ENCODE results near the gene TOX4.
"Not testable (repeated sequence)": the region's sequence is repeated elsewhere in the genome, so short reads cannot be mapped to it uniquely, and the experiment has no call there.

Gene TOX4

DNA sequence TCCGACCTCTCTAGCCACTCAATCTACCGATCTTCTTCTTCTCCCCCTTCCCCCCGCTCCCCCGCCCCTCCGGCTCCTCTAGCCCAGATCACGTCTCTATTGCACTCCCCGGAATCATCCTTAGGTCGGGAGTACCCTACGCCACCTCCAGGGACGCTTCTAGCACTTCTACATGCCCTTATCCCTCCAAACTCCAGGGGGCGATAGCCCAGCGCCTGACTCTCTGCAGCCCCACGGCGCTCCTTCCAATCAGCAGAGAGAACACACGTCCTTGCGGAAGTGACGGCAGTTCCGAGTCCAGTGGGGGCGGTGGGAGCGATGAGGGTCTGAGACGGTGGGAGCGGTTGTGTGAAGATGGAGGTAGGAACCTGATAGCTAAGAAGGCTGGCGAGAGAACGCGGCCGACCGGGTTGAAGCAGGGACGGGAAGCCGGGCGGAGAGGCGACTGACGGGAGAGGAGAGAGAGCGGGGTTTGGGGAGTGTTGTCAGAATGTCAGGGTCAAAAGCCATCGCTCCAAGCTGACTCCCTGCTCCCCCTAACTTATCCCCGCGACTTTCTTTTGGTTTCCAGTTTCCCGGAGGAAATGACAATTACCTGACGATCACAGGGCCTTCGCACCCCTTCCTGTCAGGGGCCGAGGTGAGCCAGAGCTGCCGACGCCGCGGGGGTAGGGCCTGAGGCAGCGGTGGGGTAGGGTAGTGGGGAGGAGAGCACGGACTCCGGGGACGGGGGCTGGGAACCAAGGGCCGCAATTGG, at the start of gene TOX4, which contains the start of gene RAB2B:
TSS of gene TOX4 (plus strand) at position 271 of the 757 bp plus-strand sequence. CDS start at position 355, 84 bp downstream.
TSS of gene RAB2B (minus strand) at position 35 of the 757 bp plus-strand sequence. CDS start 87 bp downstream, outside the sequence.
- DNase-seq (ENCODE audit: low spot score) = peak; percentile 99

DNA sequence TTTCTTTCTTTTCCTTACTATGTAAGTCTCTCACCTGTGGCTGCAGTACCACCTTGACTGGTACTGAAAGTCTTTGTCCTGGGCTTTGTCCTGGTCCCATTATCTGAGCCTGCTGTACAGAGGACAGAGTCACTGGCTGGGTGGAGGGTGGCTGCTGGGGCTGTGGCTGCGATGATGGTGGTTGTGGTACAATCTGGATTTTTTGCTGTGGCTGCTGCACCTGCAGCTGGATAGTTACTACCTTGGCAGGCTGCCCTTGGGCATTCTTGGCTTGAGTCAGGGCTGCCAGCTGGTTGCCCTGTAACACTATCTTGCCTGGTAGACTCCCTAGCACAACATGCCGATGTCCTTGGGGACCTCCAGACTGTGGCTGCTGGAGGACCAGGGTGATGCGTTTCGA, 48.1 kb upstream of the TOX4 start:
- DNase-seq (ENCODE audit: low spot score) = no peak

DNA sequence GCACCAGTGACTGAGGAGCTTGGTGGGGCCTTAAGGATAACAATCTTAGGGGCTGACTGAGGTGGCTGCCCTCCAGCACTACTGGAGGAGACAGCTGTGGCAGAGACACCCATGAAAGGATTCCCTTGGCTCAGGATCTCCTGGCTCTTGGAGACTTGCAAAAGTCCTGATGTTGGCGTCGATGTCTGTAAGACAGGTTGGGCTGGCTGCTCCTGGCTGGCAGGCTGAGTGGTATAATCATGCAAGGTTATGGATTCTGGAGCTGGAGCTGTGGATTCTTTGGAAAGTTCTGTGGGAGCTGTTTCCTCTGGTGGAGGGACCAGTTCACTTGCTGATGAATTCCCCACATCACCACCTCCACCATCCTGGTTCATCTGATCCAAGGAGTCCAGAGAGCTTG, 45.9 kb upstream of the TOX4 start:
- no peak for DNase-seq (ENCODE audit: low spot score)

DNA sequence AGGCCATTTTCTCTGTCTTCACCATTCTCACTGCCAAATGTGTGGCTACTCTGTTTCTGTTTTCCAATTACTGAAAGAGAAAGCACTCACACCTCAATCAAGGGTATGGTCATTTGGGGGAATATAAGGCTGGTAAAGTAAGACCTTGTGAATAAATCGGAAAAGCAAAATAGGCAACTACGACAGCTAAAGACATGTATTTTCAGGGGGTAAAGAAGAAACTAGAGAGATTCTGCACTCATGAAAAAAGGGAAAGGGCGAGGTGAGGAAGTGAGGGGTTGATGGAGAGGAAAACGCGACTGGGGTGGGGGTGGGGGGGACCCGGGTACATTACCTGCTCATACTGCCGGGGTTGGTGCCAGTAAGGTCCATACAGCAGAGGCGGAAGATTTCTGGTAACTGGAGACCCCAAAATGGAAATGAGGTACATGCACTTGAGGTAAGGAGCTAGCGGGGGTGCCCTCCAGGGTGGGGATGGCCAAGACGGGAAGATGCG, 40.4 kb upstream of the TOX4 start:
- no peak for DNase-seq (ENCODE audit: low spot score)

DNA sequence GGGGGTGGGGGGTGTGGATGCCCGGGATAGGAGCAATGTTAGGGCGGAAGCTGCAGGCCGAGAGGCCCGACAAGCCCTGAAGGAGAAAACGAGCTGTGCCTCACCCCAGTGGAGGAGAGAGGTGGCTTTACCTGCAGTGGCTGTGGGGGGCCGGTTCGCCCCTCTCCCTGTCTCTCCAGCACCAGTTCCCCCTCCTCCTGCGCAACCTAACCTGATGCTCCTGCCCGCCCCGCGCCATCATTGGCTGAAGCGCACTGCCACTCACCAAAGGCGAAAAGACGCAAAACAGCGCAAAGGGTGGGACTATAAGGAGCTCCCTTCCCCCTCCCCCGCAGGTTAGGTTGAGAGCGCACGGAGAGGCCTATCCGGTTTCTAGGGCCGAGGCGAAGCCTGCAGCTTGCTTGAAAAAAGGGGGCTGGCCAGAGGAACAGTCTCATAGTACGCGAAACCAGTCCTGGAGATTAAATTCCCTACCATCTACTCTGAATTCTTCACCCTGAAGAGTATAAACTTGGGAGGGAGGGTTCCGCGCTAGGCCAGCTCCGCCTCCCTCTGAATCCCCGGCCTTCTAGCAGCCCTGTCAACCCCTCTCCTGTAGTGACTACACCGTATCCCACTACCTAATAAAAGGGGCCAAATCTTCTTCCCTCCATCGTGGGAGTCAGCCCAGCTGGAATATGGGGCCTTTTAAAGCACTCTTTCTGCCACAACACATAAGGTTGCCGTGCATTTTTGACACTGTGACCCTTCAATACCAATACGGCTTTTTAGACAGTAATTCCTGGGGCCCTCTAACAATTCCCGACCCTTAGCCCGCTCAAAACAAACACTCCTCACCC, 39.7 kb upstream of the TOX4 start:
- peak; percentile 97 for DNase-seq (ENCODE audit: low spot score)

DNA sequence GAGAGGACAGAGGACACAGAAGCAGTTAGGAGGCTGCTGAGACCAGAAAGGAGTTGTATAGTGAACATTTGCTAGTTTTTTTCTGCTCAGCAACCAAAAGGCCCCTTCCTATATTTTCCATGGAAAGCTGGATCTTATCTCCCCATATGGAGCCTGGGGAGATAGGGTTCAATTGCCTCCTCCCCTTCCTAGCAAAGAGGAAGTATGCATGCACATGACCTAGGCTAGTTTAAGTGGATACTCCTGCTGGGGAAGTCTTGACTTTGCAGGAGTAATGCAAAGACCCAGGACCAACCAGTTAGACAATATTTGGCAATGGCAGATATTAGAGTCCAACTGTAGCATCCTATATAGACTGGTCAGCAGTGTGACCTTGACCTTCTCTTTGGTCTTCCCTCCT, 36.1 kb upstream of the TOX4 start:
- no peak for DNase-seq (ENCODE audit: low spot score)

DNA sequence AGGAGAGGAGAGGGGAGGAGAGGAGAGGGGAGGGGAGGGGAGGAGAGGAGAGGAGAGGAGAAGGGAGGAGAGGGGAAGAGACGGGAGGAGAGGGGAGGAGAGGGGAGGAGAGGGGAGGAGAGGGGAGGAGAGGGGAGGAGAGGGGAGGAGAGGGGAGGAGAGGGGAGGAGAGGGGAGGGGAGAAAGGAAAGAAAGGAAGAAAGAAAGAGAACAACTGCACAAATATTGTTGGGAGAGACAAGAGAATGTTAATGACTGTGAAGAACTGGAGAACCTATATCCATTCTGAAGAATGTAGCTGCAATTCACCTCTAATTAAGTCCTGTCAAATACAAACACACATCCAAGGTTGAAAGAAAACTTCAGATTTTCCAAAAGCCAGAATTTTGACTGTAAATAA, 34.3 kb upstream of the TOX4 start:
- not testable (repeated sequence) for DNase-seq (ENCODE audit: low spot score)

DNA sequence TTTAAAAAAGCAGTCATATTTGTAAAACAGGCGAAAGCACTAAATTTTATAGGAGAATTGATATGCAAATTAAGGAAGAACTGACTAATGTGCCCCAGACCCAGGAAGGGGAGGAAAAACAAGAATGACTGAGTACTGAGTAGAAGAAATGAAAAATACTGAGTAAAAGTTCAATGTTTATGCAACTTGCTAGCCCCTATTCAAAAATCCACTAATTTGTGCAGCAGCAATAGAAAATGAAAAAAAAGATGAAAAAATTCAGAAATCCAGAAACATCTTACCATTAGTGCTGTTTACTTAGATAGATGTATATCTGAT, 27.1 kb upstream of the TOX4 start:
- no peak for DNase-seq (ENCODE audit: low spot score)

DNA sequence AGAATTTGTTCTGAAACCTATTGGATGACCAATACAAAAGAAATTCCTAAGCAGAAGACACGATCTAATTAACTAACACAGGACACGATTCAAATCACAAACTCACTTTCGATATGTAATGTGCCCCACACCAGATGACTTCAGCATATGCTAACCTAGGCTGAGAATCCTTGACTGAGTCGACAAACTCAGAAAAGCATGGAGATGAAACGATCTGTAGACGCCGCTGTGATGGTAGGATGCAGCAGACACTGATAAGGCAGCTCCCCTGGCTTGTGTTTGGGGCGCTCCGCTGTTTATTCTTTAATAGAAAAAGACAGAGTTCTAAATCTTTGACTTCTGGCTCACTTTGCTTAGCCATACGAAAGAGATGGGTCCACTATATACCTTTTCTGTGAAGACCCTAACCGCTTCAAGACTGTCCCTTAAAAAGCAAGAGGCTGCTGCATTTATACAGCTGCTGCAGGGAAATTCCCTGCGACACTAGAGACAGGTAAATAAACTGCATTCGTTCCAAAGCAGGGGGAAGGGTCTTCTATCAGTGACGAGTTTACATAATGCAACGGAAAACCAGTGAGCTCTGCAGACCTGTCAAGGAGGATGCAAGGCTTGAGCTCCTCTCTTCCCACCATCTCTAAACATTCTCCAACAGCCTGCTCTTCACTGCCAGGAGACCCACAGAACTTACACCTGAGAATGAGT, 22.0 kb upstream of the TOX4 start:
- DNase-seq (ENCODE audit: low spot score) = peak; percentile 63

DNA sequence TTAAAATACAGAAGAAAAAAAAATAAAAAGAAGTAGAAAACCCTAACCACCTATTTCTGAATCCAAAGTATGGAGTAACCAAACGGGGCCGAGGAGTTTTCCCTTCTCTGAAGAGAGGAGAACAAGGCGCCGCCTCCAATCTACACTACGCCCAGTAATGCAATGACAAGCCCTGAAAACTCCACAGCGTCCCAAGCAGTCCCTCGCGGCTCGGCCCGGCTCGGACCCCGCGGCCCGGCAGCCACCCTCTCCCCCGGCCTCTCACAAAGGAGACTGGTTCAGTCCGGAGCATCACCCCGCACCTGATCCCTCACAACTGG, 21.4 kb upstream of the TOX4 start:
- no peak for DNase-seq (ENCODE audit: low spot score)

DNA sequence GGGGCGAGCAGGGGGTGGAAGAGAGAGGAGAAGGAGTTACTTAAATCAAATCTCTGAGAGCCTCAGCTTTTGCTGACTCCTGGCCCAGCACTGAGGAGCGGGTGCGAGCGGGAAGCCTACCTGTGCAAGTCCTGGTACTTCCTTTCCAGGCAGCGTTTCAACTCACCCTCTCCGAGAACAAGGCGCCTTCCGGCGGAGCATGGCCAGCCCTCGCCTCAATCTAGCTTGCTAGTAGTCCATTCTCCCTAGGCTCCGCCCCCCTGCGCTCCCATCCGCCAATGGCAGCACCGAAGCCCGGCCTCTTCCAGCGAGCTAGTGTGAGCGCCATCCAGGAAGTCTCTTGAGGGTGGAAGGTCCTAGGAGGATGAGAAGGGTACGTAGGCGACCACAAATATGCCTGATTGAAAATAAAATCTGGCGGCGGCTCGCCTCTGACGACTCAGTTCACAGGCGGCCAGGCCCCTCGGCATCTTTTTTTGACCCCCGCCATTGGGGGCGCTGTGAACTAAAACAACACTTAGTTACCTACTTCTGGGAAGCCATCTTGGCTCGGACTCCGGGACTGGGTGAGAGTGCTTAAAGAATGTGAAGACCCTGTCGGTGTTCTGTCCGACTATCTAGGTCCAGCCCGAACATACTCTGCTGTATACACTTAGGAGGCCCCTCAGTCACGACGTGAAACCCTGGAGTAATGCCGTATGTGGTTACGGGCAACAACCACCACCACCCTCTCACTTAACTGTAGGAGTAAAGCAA, 20.9 kb upstream of the TOX4 start, which contains the start of gene CHD8:
TSS of gene CHD8 (minus strand) at position 212 of the 756 bp plus-strand sequence. CDS start 24,480 bp downstream, outside the sequence.
- peak; percentile 100 for DNase-seq (ENCODE audit: low spot score)

DNA sequence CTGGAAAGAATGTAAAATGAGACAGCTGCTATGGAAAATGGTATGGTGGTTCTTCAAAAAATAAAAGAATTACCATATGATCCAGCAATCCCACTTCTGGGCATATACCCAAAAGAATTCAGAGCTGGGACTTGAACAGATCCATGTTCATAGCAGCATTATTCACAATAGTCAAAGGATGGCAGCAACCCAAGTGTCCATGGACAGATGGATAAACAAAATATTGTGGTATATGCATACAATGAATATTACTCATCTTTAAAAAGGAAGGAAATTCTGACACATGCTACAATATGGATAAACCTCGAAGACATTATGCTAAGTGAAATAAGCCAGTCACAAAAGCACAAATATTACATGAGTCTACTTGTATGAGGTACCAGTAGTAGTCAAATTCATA, 9.4 kb upstream of the TOX4 start:
- no peak for DNase-seq (ENCODE audit: low spot score)

DNA sequence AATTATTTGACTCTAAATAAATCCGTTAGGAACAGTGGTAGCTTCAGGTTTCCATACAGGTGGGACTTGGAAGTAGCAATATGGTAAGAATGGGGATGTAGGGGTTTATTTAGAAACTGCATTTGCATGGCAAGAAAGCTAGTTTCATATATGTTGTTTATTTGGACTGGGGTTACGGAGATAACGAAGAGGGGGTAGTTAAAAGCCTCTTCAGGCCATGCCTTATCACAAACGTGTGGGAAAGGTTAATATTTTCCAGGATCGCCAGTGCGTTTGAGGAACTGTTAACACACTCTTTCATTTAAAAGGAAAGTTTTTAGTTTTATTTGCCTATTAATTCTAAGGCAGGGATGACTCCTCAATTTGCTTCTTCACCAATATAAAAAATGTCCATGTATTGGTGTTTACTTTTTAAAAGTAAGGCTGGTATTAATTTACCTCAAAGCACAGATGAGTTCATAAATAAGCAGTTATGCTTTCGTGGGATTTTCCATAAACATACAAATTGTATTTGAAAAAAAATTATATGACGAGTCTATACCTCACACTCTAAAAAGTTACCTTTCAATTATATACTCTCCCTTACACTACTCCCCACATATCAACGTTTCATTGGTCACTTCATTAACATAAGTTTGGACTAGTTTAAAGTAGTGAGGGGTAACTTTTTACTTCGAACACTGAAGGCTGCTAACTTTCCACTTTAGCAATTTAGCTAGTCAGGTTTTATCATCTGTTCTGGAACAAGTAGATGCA, 1.1 kb upstream of the TOX4 start:
- peak; percentile 43 for DNase-seq (ENCODE audit: low spot score)

DNA sequence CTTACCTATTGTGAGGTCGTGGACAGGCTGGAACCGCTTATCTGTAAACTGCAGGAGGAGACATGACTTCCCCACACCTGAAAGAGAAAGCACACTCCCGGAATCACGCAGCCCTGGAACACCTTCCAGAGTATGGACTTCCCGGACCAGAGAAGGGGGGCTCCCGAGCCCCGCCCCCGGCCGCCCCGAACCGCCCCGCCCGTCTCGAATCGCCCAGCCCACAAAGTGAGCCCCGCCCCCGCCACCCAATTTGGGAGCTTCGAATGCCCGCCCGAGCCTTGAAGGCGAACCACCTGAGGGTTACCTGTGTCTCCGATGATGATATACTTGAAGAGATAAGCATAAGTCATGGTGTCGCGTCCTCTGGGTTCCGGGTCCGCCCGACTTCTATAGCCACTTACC, 471 bp upstream of the TOX4 start:
- no peak for DNase-seq (ENCODE audit: low spot score)

DNA sequence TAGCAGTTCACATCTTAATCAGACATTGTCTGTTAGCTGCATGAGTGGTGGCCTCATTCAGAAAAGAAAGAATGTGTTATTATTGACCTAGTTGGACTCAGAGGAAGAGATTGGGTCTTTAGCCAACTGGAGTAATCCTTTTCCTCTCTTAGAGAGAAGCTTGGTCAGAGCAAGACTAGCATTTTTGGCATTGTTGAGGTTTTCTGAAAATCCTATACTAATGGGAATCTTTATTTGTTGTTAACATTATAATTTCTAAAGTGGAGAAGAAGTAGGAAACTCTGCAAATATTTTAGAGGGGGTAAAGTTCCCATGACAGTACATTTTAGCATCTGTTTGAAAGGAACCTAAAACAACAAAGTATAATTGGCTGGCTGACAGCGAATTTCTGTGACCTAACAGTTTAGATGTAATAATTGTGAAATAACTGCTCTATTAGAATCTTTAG, 9.7 kb downstream of the TOX4 start:
- no peak for DNase-seq (ENCODE audit: low spot score)

DNA sequence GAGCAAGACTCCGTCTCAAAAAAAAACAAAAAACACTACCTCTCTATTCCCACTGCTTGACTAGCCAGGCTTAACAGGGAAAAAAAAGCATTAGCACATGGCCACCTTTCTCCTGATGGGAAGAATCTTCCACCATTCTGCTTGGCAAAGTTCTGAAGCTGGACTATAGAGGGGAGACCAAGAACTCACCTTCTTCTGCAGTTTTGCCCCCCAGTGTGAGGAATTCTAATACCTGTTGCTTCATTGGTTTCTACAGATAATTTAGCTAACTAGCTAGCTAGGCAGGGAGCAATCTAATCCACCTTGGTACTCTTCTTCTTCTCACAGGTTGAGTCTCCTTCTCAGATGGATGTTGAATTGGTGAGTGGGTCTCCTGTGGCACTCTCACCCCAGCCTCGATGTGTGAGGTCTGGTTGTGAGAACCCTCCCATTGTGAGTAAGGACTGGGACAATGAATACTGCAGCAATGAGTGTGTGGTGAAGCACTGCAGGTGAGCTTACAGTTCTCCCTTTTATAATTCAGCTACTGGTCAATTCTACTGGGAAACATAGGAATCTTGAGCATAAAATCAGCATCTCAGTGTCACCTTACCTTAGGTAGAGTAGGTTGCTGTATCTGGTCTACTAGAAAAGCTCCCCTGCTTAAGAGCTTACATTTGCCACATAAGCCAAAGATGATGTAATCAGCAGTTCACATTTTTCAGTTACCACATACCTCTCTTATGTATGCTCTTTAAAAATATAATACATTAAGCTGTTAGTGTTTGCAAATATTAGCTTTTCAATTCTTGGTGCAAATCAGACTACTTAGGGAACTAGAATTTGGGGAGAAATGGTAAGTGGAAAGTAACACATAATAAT, 18.1 kb downstream of the TOX4 start:
- DNase-seq (ENCODE audit: low spot score) = no peak

DNA sequence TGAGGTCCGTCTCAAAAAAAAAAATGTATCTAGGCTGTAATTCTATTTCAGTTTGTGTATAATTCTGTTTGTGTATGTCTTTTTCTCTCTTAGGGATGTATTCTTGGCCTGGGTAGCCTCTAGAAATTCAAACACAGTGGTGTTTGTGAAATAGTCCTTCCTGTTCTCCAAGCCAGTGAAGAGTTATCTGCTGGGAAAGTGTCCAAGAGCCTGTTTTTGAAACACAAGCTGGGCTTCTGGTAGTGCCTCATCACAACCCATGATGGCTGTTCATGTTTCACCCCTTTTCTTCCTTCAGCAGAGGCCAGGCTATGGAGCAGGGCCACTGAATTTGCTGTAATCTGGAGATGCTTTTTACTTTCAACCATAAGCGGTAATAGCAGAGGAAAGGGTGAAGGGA, 19.5 kb downstream of the TOX4 start:
- DNase-seq (ENCODE audit: low spot score) = no peak

DNA sequence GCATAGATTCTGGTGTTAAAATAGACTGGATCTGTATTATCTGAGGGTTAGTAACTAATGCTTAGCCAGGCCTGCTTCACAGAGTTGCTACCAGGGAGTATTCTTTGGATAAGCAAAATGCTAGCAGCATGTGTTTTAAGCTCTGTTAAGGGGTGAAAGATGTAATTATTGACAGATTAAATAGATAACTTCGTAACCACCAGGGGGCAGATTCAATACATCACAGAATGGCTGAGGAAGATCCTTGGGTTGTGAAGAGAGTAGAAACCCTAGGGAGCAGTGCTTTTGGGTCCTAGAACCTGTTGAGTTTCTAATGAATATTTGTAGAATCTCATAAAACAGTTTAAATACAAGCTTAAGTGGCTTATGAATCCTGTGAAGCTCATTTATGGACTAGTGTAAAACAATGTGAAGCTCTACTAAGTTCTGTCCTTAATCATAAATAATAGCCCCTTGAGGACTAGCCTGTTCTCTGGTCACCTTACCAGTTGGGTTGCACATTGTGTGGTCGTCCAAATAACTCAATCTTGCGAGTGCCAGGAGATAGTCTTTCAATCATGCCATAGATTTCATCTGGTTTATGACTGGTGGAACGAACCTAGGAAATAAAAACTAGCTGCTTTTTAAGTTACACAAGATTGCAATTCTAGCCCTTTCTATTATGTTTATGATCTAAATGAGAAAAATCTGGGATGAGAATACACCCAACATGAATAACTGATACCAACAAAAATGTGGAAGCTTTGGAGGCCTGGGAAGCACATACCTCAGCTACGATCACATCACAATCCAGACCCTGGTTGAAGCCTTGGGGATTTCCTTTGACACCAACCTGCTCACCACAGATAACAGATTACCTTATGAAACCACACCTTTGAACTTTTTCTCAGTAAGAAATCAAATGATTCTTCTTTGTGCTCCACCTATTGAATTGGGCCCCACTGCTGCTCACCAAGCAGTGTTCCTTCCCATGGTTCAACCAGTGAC, 21.8 kb downstream of the TOX4 start:
- DNase-seq (ENCODE audit: low spot score) = peak; percentile 65

DNA sequence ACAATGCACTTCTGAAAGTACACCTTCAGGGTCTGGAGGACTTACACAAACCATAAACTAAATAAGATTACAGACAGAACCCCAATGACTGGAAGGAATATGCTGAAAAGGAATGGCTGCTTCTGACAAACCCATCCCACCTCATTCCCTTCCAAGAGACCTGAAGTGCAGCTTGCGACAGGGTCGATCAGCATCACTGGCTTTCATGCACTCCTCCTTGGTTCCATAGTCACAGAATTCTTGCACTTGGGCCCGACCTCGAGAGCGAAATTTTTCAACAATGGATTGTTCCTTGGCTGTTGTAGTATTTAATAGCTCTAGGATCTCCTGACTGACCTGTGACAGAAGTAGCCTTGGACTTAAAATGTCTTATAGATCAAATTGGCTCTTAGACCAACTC, 24.6 kb downstream of the TOX4 start:
- DNase-seq (ENCODE audit: low spot score) = no peak

Data from RKO (cell line).